ENCODE results near the gene DOCK4. TPM values are rescaled to one million over a fixed set of nuclear protein-coding genes. Genes with fewer than 3 reads are reported as not detected.

The DOCK4 gene
- total RNA-seq, 1 donor from 2014 or later = 0.73 TPM

DNA sequence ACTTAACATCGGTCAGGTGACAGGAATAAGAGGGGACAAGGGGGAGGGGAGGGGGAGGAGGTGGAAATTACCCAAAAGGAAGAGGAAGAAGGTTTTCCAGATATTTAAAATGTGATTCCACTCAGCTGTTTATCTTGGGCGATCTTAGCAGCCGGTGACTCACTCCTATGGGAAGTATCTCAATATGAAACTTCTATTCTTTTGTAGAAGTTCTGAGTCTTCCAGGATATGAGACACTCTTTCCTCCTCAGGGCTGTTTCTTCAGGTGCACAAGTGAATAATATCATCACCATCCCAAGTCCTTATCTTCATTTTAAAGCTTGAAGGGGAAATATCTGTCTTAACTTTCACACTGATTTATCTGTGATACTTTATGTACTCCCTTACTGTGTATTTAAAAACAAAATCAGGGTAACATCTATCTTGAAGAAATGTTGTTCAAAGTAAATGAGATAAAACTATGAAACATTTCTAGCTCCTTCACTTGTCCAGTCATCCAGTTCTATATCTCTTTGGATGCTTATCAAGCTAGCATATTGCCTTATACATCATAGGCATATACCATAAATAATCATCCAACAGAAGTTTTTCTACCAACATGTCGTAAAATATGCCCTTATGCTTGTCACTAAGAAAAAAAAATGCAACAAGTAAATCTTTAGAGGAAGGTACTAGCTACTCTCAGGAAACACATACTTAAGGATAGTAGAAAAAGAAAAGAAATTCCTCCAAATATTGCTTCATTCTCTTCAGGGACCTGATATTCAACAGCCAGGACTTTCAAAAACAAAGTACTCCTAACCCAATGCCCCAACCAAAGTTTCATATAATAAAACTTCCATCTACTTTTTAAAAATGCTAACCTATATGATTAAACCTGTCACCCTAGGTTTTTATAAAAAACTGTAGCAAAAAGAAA, 13.7 kb downstream of the DOCK4 start:
- POLR2A ChIA-PET = no interaction called here
- Mint-ChIP-seq H3K9me3 (no peaks in the 10 kb centered on the region), H3K4me3 (no peak overlapping the region), H3K36me3 (ENCODE audit: low read depth) (no peaks in the 10 kb centered on the region), H3K27me3 (peaks cover 28% of the 10 kb centered on the region), H3K4me1 (no peaks in the 10 kb centered on the region), H3K27ac (no peak overlapping the region)
- ATAC-seq (ENCODE audit: low read depth) = no peak
- TF ChIP-seq, protein P1, sequence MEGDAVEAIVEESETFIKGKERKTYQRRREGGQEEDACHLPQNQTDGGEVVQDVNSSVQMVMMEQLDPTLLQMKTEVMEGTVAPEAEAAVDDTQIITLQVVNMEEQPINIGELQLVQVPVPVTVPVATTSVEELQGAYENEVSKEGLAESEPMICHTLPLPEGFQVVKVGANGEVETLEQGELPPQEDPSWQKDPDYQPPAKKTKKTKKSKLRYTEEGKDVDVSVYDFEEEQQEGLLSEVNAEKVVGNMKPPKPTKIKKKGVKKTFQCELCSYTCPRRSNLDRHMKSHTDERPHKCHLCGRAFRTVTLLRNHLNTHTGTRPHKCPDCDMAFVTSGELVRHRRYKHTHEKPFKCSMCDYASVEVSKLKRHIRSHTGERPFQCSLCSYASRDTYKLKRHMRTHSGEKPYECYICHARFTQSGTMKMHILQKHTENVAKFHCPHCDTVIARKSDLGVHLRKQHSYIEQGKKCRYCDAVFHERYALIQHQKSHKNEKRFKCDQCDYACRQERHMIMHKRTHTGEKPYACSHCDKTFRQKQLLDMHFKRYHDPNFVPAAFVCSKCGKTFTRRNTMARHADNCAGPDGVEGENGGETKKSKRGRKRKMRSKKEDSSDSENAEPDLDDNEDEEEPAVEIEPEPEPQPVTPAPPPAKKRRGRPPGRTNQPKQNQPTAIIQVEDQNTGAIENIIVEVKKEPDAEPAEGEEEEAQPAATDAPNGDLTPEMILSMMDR (IDR thresholded peaks at IDR 0.05) = no peak
- intact Hi-C loops (cut with micrococcal nuclease) = no loop called here
- CTCF ChIA-PET = no interaction called here
- no peak for DNase-seq

DNA sequence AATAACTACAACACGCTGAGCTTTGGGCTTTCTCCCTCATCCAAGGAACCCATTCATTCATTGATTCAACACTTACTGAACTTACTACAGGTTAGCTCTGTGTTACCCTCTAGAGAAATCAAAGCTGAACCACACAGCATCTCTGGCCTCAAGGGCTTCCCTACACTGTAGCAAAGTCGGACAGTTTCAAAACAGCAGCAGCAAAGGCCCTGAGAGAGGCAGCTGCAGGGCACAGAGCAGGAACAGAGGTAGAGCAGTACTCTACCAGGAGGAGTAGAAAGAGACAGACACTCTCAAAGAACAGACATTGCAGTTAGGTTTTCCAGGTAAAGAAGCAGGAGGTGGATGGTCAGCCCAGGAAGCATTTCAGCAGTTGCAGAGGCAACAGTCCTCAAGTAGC, 16.1 kb downstream of the DOCK4 start:
- peaks cover 16% of the 10 kb centered on the region for H3K27me3 Mint-ChIP-seq
- TF ChIP-seq, protein P1 (IDR thresholded peaks at IDR 0.05) = no peak
- POLR2A ChIA-PET = no interaction called here
- ATAC-seq (ENCODE audit: low read depth) = no peak
- no peaks in the 10 kb centered on the region for H3K9me3 Mint-ChIP-seq
- no peak for DNase-seq
- H3K36me3 Mint-ChIP-seq (ENCODE audit: low read depth) = no peaks in the 10 kb centered on the region
- CTCF ChIA-PET = no interaction called here
- intact Hi-C loops (cut with micrococcal nuclease) = no loop called here
- no peak overlapping the region for H3K4me3 Mint-ChIP-seq
- no peaks in the 10 kb centered on the region for H3K4me1 Mint-ChIP-seq
- H3K27ac Mint-ChIP-seq = no peak overlapping the region

DNA sequence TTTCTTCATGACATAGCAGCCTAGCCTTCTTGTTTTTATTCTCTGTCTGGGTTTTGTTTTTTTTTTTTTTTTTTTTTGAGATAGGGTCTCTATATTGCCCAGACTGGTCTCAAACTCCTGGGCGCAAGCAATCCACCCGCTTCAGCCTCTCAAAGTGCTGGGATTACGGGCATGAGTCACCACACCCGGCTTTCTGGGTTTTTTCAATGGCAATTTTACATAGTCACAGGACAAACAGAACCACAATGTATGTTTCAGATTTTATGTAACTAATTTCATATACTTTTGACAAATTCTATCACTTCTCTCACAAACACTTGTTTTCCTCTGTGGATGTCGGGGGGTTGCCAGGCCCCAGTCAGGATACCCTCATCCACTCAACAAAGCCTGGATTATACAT, 16.5 kb downstream of the DOCK4 start:
- no peak for ATAC-seq (ENCODE audit: low read depth)
- Mint-ChIP-seq H3K36me3 (ENCODE audit: low read depth) (no peaks in the 10 kb centered on the region), H3K27ac (no peak overlapping the region), H3K9me3 (no peaks in the 10 kb centered on the region), H3K27me3 (peaks cover 16% of the 10 kb centered on the region), H3K4me3 (no peak overlapping the region), H3K4me1 (no peaks in the 10 kb centered on the region)
- DNase-seq = no peak
- CTCF ChIA-PET = no interaction called here
- intact Hi-C loops (cut with micrococcal nuclease) = no loop called here
- TF ChIP-seq, protein P1 (IDR thresholded peaks at IDR 0.05) = no peak
- POLR2A ChIA-PET = no interaction called here

DNA sequence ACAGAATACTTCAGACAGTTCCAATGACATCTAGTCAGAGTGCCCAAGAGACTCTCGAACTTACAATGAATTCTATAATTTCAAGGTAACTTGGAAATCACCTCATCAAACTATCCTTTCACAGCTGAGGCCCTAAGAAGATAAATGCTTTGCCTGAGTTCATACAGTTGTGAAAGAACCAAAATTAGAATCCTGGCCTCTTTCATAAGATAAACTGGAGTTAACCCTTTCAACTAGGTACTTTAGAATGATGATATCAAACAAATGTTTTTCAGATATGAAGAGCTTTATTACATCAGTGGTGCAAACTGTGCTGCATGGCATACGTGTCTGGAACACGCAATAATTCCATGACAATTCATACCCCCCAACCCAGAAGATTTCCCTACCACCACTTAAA, 17.9 kb downstream of the DOCK4 start:
- TF ChIP-seq, protein P1 (IDR thresholded peaks at IDR 0.05) = no peak
- ChIA-PET CTCF (no interaction called here), POLR2A (no interaction called here)
- H3K4me3 Mint-ChIP-seq = no peak overlapping the region
- intact Hi-C loops (cut with micrococcal nuclease) = no loop called here
- H3K27ac Mint-ChIP-seq = no peak overlapping the region
- H3K36me3 Mint-ChIP-seq (ENCODE audit: low read depth) = no peaks in the 10 kb centered on the region
- DNase-seq (no peak), ATAC-seq (ENCODE audit: low read depth) (no peak)
- H3K27me3 Mint-ChIP-seq = peaks cover 16% of the 10 kb centered on the region
- no peaks in the 10 kb centered on the region for H3K4me1 Mint-ChIP-seq
- no peaks in the 10 kb centered on the region for H3K9me3 Mint-ChIP-seq

DNA sequence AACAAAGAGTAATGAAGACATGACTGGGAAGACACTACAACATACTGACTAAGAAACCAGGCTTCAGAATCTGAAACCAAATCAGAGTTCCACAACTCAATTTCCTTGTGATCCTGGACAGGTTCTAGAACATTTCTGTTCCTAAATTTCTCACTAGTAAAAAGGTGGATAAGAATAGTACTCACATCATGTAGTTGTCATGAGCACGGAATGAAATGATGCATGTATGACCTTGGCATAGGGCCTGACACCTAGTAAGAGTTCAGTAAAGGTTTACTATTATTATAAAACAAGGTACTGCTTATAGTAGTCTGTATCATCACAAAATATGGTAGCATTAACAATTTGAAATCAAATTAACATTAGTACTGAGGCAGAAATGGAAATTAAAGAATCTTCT, 19.9 kb downstream of the DOCK4 start:
- Mint-ChIP-seq H3K36me3 (ENCODE audit: low read depth) (no peaks in the 10 kb centered on the region), H3K4me3 (no peak overlapping the region), H3K27ac (no peak overlapping the region), H3K4me1 (no peaks in the 10 kb centered on the region), H3K27me3 (peaks cover 16% of the 10 kb centered on the region), H3K9me3 (no peaks in the 10 kb centered on the region)
- CTCF ChIA-PET = no interaction called here
- DNase-seq (no peak), ATAC-seq (ENCODE audit: low read depth) (no peak)
- TF ChIP-seq, protein P1 (IDR thresholded peaks at IDR 0.05) = no peak
- POLR2A ChIA-PET = no interaction called here
- intact Hi-C loops (cut with micrococcal nuclease) = no loop called here
